ENCODE data around the gene KIAA1614.

KIAA1614 gene

DNA sequence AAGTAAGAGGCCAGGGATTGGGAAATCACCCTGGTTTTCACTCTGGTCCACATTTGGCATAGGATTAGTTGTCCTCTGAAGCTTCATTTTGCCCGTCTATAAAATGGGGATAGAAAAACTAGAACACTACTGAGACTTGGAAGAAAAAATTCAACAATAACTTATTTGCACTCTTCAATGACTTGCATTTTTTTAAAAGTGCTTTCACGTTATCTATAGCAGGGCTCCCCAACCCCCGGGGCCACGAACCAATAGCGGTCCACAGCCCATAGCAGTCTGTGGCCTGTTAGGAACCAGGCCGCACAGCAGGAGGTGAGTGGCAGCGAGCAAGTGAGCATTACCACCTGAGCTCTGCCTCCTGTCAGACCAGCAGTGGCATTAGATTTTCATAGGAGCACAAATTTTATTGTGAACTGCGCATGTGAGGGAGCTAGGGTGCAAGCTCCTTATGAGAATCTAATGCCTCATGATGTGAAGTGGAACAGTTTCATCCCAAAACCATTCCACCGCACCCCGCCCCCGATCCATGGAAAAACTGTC lies 2.8 kb downstream of the KIAA1614 start:
- Histone ChIP-seq H3K4me3 (ENCODE audit: low read length) (no peak overlapping the region), H3K27ac (ENCODE audit: low read length) (no peak overlapping the region), H3F3A (ENCODE audit: insufficient read depth, low read length) (no peaks in the 10 kb centered on the region), H3K36me3 (replicated peaks; ENCODE audit: insufficient read depth, low read length) (no peaks in the 10 kb centered on the region), H2AFZ (ENCODE audit: low read length) (no peak overlapping the region), H3K27me3 (replicated peaks; ENCODE audit: insufficient read depth, low read length) (peaks cover 28% of the 10 kb centered on the region), H3K9ac (ENCODE audit: low read length) (no peak overlapping the region), H3K79me2 (ENCODE audit: low read length) (no peaks in the 10 kb centered on the region), H4K20me1 (ENCODE audit: insufficient read depth, low read length) (no peaks in the 10 kb centered on the region), H3K9me2 (replicated peaks; ENCODE audit: insufficient read depth, low read length) (no peaks in the 10 kb centered on the region), H3K9me3 (replicated peaks; ENCODE audit: insufficient read depth, low read length) (no peaks in the 10 kb centered on the region), H3K4me2 (ENCODE audit: low read depth, low read length) (no peak overlapping the region), H3K4me1 (ENCODE audit: low read length) (peaks cover 5% of the 10 kb centered on the region; the same call in 1 of the 2 replicates)
- DNase-seq, result no peak
- TF ChIP-seq EZH2 (optimal IDR thresholded peaks at IDR 0.05; ENCODE audit: low read depth, low read length), result no peak
- no peak for TF ChIP-seq EZH2phosphoT487 (IDR thresholded peaks at IDR 0.05; ENCODE audit: low read length)
- TF ChIP-seq CTCF (IDR thresholded peaks at IDR 0.05; ENCODE audit: low read length), result no peak

- DNase-seq, result no peak
- Histone ChIP-seq H3K4me1 (ENCODE audit: low read length) (peaks cover 5% of the 10 kb centered on the region; the same call in 1 of the 2 replicates), H3K9ac (ENCODE audit: low read length) (no peak overlapping the region)
Measured at GRCh38 chr1:180916012-180916770, 3.5 kb downstream of the KIAA1614 start.

DNA sequence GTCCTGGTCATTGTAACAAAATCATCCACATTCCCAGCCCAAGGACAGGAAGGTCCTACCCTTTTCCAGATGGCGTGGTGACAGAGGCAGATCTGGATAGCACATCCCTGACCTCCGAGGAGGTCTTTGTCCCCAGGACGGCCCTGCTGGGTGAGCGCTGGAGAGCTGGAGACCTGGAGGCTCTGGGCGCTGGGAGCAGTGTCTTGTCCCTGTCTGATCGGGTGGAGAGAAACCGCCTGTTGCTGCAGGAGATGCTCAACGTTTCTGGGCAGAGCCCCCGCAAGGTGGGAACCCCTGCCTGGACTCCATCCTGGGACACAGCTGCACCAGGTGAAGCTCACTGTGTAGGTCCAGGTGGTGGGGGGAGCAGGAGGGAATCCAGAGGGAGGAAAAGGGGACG lies 4.1 kb downstream of the KIAA1614 start:
- H3K36me3 ChIP-seq (replicated peaks; ENCODE audit: insufficient read depth, low read length), result no peaks in the 10 kb centered on the region
- no peak for DNase-seq
- H3K9me3 ChIP-seq (replicated peaks; ENCODE audit: insufficient read depth, low read length), result no peaks in the 10 kb centered on the region
- no peak overlapping the region for H3K4me3 ChIP-seq (ENCODE audit: low read length)
- H2AFZ ChIP-seq (ENCODE audit: low read length), result no peak overlapping the region
- peaks cover 23% of the 10 kb centered on the region for H3K27me3 ChIP-seq (replicated peaks; ENCODE audit: insufficient read depth, low read length)
- H3K4me2 ChIP-seq (ENCODE audit: low read depth, low read length), result no peak overlapping the region
- no peak overlapping the region for H3K27ac ChIP-seq (ENCODE audit: low read length)
- peaks cover 5% of the 10 kb centered on the region; the same call in 1 of the 2 replicates for H3K4me1 ChIP-seq (ENCODE audit: low read length)
- no peaks in the 10 kb centered on the region for H3K9me2 ChIP-seq (replicated peaks; ENCODE audit: insufficient read depth, low read length)
- TF ChIP-seq CTCF (IDR thresholded peaks at IDR 0.05; ENCODE audit: low read length), result no peak
- no peak for TF ChIP-seq EZH2 (optimal IDR thresholded peaks at IDR 0.05; ENCODE audit: low read depth, low read length)
- no peak for TF ChIP-seq EZH2phosphoT487 (IDR thresholded peaks at IDR 0.05; ENCODE audit: low read length)
- no peaks in the 10 kb centered on the region for H3F3A ChIP-seq (ENCODE audit: insufficient read depth, low read length)
- no peaks in the 10 kb centered on the region for H4K20me1 ChIP-seq (ENCODE audit: insufficient read depth, low read length)
- no peak overlapping the region for H3K9ac ChIP-seq (ENCODE audit: low read length)
- no peaks in the 10 kb centered on the region for H3K79me2 ChIP-seq (ENCODE audit: low read length)

More at GRCh38 chr1:180916012-180916770, 3.5 kb downstream of the KIAA1614 start:
- Histone ChIP-seq H3K4me2 (ENCODE audit: low read depth, low read length) (no peak overlapping the region), H3F3A (ENCODE audit: insufficient read depth, low read length) (no peaks in the 10 kb centered on the region), H4K20me1 (ENCODE audit: insufficient read depth, low read length) (no peaks in the 10 kb centered on the region), H3K9me2 (replicated peaks; ENCODE audit: insufficient read depth, low read length) (no peaks in the 10 kb centered on the region), H3K27me3 (replicated peaks; ENCODE audit: insufficient read depth, low read length) (peaks cover 28% of the 10 kb centered on the region), H3K9me3 (replicated peaks; ENCODE audit: insufficient read depth, low read length) (no peaks in the 10 kb centered on the region), H2AFZ (ENCODE audit: low read length) (no peak overlapping the region), H3K4me3 (ENCODE audit: low read length) (no peak overlapping the region), H3K36me3 (replicated peaks; ENCODE audit: insufficient read depth, low read length) (no peaks in the 10 kb centered on the region), H3K27ac (ENCODE audit: low read length) (no peak overlapping the region), H3K79me2 (ENCODE audit: low read length) (no peaks in the 10 kb centered on the region)
- TF ChIP-seq EZH2phosphoT487 (IDR thresholded peaks at IDR 0.05; ENCODE audit: low read length) (no peak), CTCF (IDR thresholded peaks at IDR 0.05; ENCODE audit: low read length) (no peak), EZH2 (optimal IDR thresholded peaks at IDR 0.05; ENCODE audit: low read depth, low read length) (no peak)

Data from MM.1S (cell line).